ENCODE measurements around the gene ZNF566. TPM values are rescaled to one million over a fixed set of nuclear protein-coding genes. Genes with fewer than 3 reads are reported as not detected.

ZNF566 gene
- total and polyA plus RNA-seq, 2 of the 13 experiments (the other 11 are each of a cell fraction or from before 2014, with no cell fraction given), result 4.8 to 13.7 TPM

DNA sequence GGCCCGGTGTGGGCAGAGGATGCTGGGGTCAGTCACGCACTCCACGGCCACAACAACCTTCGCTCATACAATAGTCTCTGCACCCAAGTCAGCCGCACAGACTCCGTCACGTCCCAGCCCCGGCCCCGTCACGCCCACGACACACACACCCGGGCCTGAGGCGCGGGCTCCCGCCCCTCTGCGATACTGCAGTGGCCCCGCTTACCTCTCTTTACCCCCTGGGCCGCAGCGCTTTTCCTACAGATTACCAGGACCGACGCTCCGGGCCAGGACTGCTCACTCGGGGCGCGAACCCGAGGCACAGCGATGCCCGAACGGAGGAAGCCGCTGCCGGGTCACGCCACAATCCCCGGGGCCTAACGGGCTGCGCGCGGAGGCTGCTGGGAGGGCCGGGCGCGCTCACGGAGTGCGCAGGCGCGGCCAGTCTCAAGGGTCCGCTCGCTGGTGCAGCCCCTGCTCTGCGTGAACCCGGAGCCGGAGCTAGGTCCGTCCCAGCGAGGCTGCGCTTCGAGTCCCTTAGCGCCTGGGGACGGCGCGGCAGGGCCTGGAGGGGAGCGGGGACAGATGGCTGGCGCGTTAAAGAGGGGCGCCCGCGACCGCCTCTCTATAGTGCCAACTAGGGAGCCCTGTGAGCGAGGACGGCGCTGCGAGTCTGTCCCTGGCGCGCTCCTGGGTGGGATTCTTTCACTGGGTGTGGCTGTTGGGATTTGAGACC, 70.9 kb downstream of the ZNF566 start, which contains the start of gene ZFP82 (continued):
- TF ChIP-seq, protein P1, sequence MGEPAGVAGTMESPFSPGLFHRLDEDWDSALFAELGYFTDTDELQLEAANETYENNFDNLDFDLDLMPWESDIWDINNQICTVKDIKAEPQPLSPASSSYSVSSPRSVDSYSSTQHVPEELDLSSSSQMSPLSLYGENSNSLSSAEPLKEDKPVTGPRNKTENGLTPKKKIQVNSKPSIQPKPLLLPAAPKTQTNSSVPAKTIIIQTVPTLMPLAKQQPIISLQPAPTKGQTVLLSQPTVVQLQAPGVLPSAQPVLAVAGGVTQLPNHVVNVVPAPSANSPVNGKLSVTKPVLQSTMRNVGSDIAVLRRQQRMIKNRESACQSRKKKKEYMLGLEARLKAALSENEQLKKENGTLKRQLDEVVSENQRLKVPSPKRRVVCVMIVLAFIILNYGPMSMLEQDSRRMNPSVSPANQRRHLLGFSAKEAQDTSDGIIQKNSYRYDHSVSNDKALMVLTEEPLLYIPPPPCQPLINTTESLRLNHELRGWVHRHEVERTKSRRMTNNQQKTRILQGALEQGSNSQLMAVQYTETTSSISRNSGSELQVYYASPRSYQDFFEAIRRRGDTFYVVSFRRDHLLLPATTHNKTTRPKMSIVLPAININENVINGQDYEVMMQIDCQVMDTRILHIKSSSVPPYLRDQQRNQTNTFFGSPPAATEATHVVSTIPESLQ (CRISPR knock-in tag; conservative IDR thresholded peaks at IDR 0.05), result no peak
- TF ChIP-seq XBP1 (CRISPR knock-in tag; IDR thresholded peaks at IDR 0.05) (no peak), ZNF292 (CRISPR knock-in tag; IDR thresholded peaks at IDR 0.05; ENCODE audit: borderline replicate concordance, low read depth) (no peak), SMARCC2 (IDR thresholded peaks at IDR 0.05) (no peak), ZNF205 (CRISPR knock-in tag; IDR thresholded peaks at IDR 0.05) (no peak), FOXO1 (CRISPR knock-in tag; IDR thresholded peaks at IDR 0.05) (no peak), CCDC6 (CRISPR knock-in tag; IDR thresholded peaks at IDR 0.05) (0 out of 2 replicates have a peak, but pooled peaks have one; percentile 14), ZNF337 (CRISPR knock-in tag; IDR thresholded peaks at IDR 0.05; ENCODE audit: borderline replicate concordance, low read depth) (no peak), ZNF878 (CRISPR knock-in tag; IDR thresholded peaks at IDR 0.05) (no peak), RARG (CRISPR knock-in tag; IDR thresholded peaks at IDR 0.05; ENCODE audit: low read depth) (no peak), ZFX (CRISPR knock-in tag; IDR thresholded peaks at IDR 0.05; ENCODE audit: low read depth) (peak; percentile 96), ZBTB1 (CRISPR knock-in tag; IDR thresholded peaks at IDR 0.05; ENCODE audit: borderline replicate concordance) (no peak; the same call in 1 of the 2 replicates), TCF7 (IDR thresholded peaks at IDR 0.05; ENCODE audit: low read depth) (no peak), RFX5 (IDR thresholded peaks at IDR 0.05; ENCODE audit: low read depth, low read length) (no peak), ZNF781 (CRISPR knock-in tag; IDR thresholded peaks at IDR 0.05; ENCODE audit: borderline replicate concordance, not compliant biosample characterization) (no peak), AGO2 (optimal IDR thresholded peaks at IDR 0.05; ENCODE audit: low read depth, low read length) (no peak)
- TF ChIP-seq, protein P2, sequence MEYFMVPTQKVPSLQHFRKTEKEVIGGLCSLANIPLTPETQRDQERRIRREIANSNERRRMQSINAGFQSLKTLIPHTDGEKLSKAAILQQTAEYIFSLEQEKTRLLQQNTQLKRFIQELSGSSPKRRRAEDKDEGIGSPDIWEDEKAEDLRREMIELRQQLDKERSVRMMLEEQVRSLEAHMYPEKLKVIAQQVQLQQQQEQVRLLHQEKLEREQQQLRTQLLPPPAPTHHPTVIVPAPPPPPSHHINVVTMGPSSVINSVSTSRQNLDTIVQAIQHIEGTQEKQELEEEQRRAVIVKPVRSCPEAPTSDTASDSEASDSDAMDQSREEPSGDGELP (IDR thresholded peaks at IDR 0.05; ENCODE audit: borderline replicate concordance, low read depth), result no peak
- TF ChIP-seq, protein P3, sequence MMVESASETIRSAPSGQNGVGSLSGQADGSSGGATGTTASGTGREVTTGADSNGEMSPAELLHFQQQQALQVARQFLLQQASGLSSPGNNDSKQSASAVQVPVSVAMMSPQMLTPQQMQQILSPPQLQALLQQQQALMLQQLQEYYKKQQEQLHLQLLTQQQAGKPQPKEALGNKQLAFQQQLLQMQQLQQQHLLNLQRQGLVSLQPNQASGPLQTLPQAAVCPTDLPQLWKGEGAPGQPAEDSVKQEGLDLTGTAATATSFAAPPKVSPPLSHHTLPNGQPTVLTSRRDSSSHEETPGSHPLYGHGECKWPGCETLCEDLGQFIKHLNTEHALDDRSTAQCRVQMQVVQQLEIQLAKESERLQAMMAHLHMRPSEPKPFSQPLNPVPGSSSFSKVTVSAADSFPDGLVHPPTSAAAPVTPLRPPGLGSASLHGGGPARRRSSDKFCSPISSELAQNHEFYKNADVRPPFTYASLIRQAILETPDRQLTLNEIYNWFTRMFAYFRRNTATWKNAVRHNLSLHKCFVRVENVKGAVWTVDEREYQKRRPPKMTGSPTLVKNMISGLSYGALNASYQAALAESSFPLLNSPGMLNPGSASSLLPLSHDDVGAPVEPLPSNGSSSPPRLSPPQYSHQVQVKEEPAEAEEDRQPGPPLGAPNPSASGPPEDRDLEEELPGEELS (CRISPR knock-in tag; IDR thresholded peaks at IDR 0.05), result no peak
- TF ChIP-seq, protein P4, sequence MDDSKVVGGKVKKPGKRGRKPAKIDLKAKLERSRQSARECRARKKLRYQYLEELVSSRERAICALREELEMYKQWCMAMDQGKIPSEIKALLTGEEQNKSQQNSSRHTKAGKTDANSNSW (CRISPR knock-in tag; IDR thresholded peaks at IDR 0.05; ENCODE audit: borderline replicate concordance), result no peak
- TF ChIP-seq, protein P5, sequence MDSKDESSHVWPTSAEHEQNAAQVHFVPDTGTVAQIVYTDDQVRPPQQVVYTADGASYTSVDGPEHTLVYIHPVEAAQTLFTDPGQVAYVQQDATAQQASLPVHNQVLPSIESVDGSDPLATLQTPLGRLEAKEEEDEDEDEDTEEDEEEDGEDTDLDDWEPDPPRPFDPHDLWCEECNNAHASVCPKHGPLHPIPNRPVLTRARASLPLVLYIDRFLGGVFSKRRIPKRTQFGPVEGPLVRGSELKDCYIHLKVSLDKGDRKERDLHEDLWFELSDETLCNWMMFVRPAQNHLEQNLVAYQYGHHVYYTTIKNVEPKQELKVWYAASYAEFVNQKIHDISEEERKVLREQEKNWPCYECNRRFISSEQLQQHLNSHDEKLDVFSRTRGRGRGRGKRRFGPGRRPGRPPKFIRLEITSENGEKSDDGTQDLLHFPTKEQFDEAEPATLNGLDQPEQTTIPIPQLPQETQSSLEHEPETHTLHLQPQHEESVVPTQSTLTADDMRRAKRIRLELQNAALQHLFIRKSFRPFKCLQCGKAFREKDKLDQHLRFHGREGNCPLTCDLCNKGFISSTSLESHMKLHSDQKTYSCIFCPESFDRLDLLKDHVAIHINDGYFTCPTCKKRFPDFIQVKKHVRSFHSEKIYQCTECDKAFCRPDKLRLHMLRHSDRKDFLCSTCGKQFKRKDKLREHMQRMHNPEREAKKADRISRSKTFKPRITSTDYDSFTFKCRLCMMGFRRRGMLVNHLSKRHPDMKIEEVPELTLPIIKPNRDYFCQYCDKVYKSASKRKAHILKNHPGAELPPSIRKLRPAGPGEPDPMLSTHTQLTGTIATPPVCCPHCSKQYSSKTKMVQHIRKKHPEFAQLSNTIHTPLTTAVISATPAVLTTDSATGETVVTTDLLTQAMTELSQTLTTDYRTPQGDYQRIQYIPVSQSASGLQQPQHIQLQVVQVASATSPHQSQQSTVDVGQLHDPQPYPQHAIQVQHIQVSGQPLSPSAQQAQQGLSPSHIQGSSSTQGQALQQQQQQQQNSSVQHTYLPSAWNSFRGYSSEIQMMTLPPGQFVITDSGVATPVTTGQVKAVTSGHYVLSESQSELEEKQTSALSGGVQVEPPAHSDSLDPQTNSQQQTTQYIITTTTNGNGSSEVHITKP (CRISPR knock-in tag; IDR thresholded peaks at IDR 0.05; ENCODE audit: low read depth), result no peak
